Upper lobe of left lung (tissue), 6 donors: ENCODE data around the gene TCERG1L. TPM values are rescaled to one million over a fixed set of nuclear protein-coding genes. Genes with fewer than 3 reads are reported as not detected.

Source experiments
- ATAC-seq, 2 donors: fragments of 200-7000 bp; cut with Tn5 transposase; one replicate each; pipeline ENCODE4 v1.9.1; 2022; ENCODE audit warnings: mild to moderate bottlenecking in 2 of 2, moderate library complexity in 2 of 2; ENCODE audit not compliant: low FRiP score in 2 of 2
- DNase-seq, 2 donors: peaks; one replicate each; pipeline ENCODE4 v3.0.0-alpha.2; 2019 to 2020
- H3K27ac ChIP-seq, 4 donors: fragments of 200-600 bp; sonication (generic); one replicate each; pipeline ENCODE4 v1.5.1; 2016 to 2019
- H3K27me3 ChIP-seq, 4 donors: fragments of 200-600 bp; sonication (generic); one replicate each; pipeline ENCODE4 v1.5.1; 2017 to 2019
- H3K36me3 ChIP-seq, 4 donors: fragments of 200-600 bp; sonication (generic); one replicate each; pipeline ENCODE4 v1.5.1; 2016 to 2019
- H3K4me1 ChIP-seq, 4 donors: fragments of 200-600 bp; sonication (generic); one replicate each; pipeline ENCODE4 v1.5.1; 2018 to 2019
- H3K4me3 ChIP-seq, 4 donors: fragments of 200-600 bp; sonication (generic); one replicate each; pipeline ENCODE4 v1.5.1; 2017 to 2019; ENCODE audit warnings: mild to moderate bottlenecking in 2 of 4, moderate library complexity in 1 of 4
- H3K9me3 ChIP-seq, 4 donors: fragments of 200-600 bp; sonication (generic); one replicate each; pipeline ENCODE4 v1.5.1; 2018 to 2019
- CTCF ChIP-seq, 6 experiments: fragments of 450-650 bp in 4 of 6; fragments of 200-600 bp in 2 of 6; sonication (generic) in 2 of 6; IDR thresholded peaks; one replicate each; pipeline ENCODE4 v1.5.1; 2016 to 2019; ENCODE audit warnings: antibody characterized with exemption in 6 of 6
- EP300 ChIP-seq, 4 donors: sonication (generic); formaldehyde crosslinking; IDR thresholded peaks; one replicate each; pipeline ENCODE4 v1.5.1; 2017; ENCODE audit warnings: antibody characterized with exemption in 4 of 4, control low read depth in 2 of 4
- POLR2A ChIP-seq, 4 donors: fragments of 450-650 bp; IDR thresholded peaks; one replicate each; pipeline ENCODE4 v1.5.1; 2016 to 2017; ENCODE audit warnings: antibody characterized with exemption in 4 of 4, mild to moderate bottlenecking in 2 of 4
- POLR2AphosphoS5 ChIP-seq, 2 donors: sonication (generic); formaldehyde crosslinking; IDR thresholded peaks; one replicate each; pipeline ENCODE4 v1.5.1; 2017; ENCODE audit warnings: antibody characterized with exemption in 2 of 2
- WGBS, 2 donors: methylation state at CpG; one replicate each; pipeline ENCODE4 v1.1.5; 2017 to 2018; 5-methylcytosine and 5-hydroxymethylcytosine counted together
- total RNA-seq, 6 donors: library from RNA; depleted of rRNA in 4 of 6; stranded (reverse); fragments of >200 nt in 4 of 6; gene quantifications; one replicate each; pipeline versions ENCODE4 v1.1.0 to v1.2.1, GENCODE V29; 2016 to 2021
- donor health status: DM: no; HTN: no; CAD: no; lungs with moderate emphysema.
- donor health status: DM: no; HTN: yes; CAD: no; lungs with severe emphysema.

Gene TCERG1L
- total RNA-seq, 6 donors from 2014 or later: 0.10 TPM; not detected in 5

GRCh38 chr10:131274133-131274880 is 37.2 kb downstream of the TCERG1L start:
- Histone ChIP-seq H3K9me3 (no peaks in the 10 kb centered on the region), H3K4me1 (no peaks in the 10 kb centered on the region), H3K36me3 (no peaks in the 10 kb centered on the region), H3K4me3 (no peak overlapping the region), H3K27ac (no peak overlapping the region), H3K27me3 (no peaks in the 10 kb centered on the region)
- no peak for ATAC-seq
- no peak for DNase-seq
- 85 to 93% methylated on average over 15 to 19 of the region's 19 CpGs for WGBS, 2 donors
- no peak for TF ChIP-seq EP300 (IDR thresholded peaks at IDR 0.05)
- TF ChIP-seq CTCF (IDR thresholded peaks at IDR 0.05): no peak
- TF ChIP-seq POLR2AphosphoS5 (IDR thresholded peaks at IDR 0.05): no peak
- TF ChIP-seq POLR2A (IDR thresholded peaks at IDR 0.05): no peak

GRCh38 chr10:131273476-131273875 is 38.0 kb downstream of the TCERG1L start:
- 42 to 84% methylated on average over 2 to 10 of the region's 10 CpGs for WGBS, 2 donors
- no peaks in the 10 kb centered on the region for H3K4me1 ChIP-seq
- no peaks in the 10 kb centered on the region for H3K36me3 ChIP-seq
- ATAC-seq: no peak
- TF ChIP-seq POLR2A (IDR thresholded peaks at IDR 0.05) (no peak), CTCF (IDR thresholded peaks at IDR 0.05) (no peak), EP300 (IDR thresholded peaks at IDR 0.05) (no peak), POLR2AphosphoS5 (IDR thresholded peaks at IDR 0.05) (no peak)
- H3K4me3 ChIP-seq: no peak overlapping the region
- no peaks in the 10 kb centered on the region for H3K9me3 ChIP-seq
- no peak for DNase-seq
- H3K27ac ChIP-seq: no peak overlapping the region
- no peaks in the 10 kb centered on the region for H3K27me3 ChIP-seq

GRCh38 chr10:131272897-131273451 is 38.5 kb downstream of the TCERG1L start:
- Histone ChIP-seq H3K9me3 (no peaks in the 10 kb centered on the region), H3K36me3 (no peaks in the 10 kb centered on the region), H3K4me1 (no peaks in the 10 kb centered on the region), H3K27me3 (no peaks in the 10 kb centered on the region), H3K4me3 (no peak overlapping the region), H3K27ac (no peak overlapping the region)
- 81 to 97% methylated on average over 6 to 15 of the region's 15 CpGs for WGBS, 2 donors
- no peak for DNase-seq
- ATAC-seq: no peak
- TF ChIP-seq POLR2AphosphoS5 (IDR thresholded peaks at IDR 0.05) (no peak), POLR2A (IDR thresholded peaks at IDR 0.05) (no peak), CTCF (IDR thresholded peaks at IDR 0.05) (no peak), EP300 (IDR thresholded peaks at IDR 0.05) (no peak)

- ATAC-seq (no peak), DNase-seq (no peak)
- WGBS, 2 donors: 85 to 92% methylated on average over 12 of the region's 12 CpGs
- H3K27ac ChIP-seq: no peak overlapping the region
- no peak overlapping the region for H3K4me3 ChIP-seq
- TF ChIP-seq CTCF (IDR thresholded peaks at IDR 0.05) (no peak), POLR2A (IDR thresholded peaks at IDR 0.05) (no peak), EP300 (IDR thresholded peaks at IDR 0.05) (no peak), POLR2AphosphoS5 (IDR thresholded peaks at IDR 0.05) (no peak)
- no peaks in the 10 kb centered on the region for H3K36me3 ChIP-seq
- no peaks in the 10 kb centered on the region for H3K4me1 ChIP-seq
- no peaks in the 10 kb centered on the region for H3K9me3 ChIP-seq
- H3K27me3 ChIP-seq: no peaks in the 10 kb centered on the region
Measured at GRCh38 chr10:131271966-131272365, 39.6 kb downstream of the TCERG1L start.
